H4 (cell line): ENCODE data around the gene ITGB6. TPM values are rescaled to one million over a fixed set of nuclear protein-coding genes. Genes with fewer than 3 reads are reported as not detected.

Experiments used
- DNase-seq: peaks from one replicate; pipeline ENCODE4 v3.0.0-alpha.2; 2015; ENCODE audit warnings: low spot score
- total RNA-seq: library from RNA; depleted of rRNA; stranded (reverse); fragments of >200 nt; shearing (Covaris generic); gene quantifications from 2 replicates; pipeline ENCODE4 v1.2.3, GENCODE V29; 2014

The ITGB6 gene
- total RNA-seq, 1 experiment from 2014 or later = not detected

- no peak for DNase-seq
Observed at GRCh38 chr2:160092445-160092844, 107.6 kb downstream of the ITGB6 start.

GRCh38 chr2:160091381-160091780 is 108.7 kb downstream of the ITGB6 start:
- no peak for DNase-seq

GRCh38 chr2:160087854-160088745 is 112.0 kb downstream of the ITGB6 start:
- DNase-seq = peak; percentile 15

GRCh38 chr2:160085662-160086061 is 114.4 kb downstream of the ITGB6 start:
- no peak for DNase-seq

- DNase-seq = no peak
Observed at GRCh38 chr2:160077912-160078810, 121.9 kb downstream of the ITGB6 start.

GRCh38 chr2:160076914-160077313 is 123.2 kb downstream of the ITGB6 start:
- no peak for DNase-seq

GRCh38 chr2:160076241-160076640 is 123.8 kb downstream of the ITGB6 start:
- DNase-seq = no peak

GRCh38 chr2:160075171-160075570 is 124.9 kb downstream of the ITGB6 start:
- DNase-seq = peak; percentile 65

GRCh38 chr2:160073284-160073888 is 126.7 kb downstream of the ITGB6 start:
- no peak for DNase-seq

- DNase-seq = no peak
Observed at GRCh38 chr2:160068906-160069305, 131.2 kb downstream of the ITGB6 start.

GRCh38 chr2:160064916-160065315 is 135.2 kb downstream of the ITGB6 start:
- no peak for DNase-seq

- no peak for DNase-seq
Observed at GRCh38 chr2:160063879-160064612, 136.0 kb downstream of the ITGB6 start.

GRCh38 chr2:160063271-160063670 is 136.8 kb downstream of the ITGB6 start:
- DNase-seq = no peak

GRCh38 chr2:160062292-160063005 is 137.6 kb downstream of the ITGB6 start, which contains the start of gene PLA2R1:
Gene PLA2R1 (minus strand): TSS chr2:160062615. CDS start chr2:160062403, 212 bp downstream.
- no peak for DNase-seq

GRCh38 chr2:160061944-160062291 is 138.2 kb downstream of the ITGB6 start:
- DNase-seq = no peak

- DNase-seq = no peak
Observed at GRCh38 chr2:160061533-160061932, 138.5 kb downstream of the ITGB6 start.

GRCh38 chr2:160060297-160060696 is 139.8 kb downstream of the ITGB6 start:
- no peak for DNase-seq

- DNase-seq = no peak
Observed at GRCh38 chr2:160057356-160057755, 142.7 kb downstream of the ITGB6 start.

- DNase-seq = no peak
Observed at GRCh38 chr2:160055726-160056108, 144.4 kb downstream of the ITGB6 start.

- DNase-seq = no peak
Observed at GRCh38 chr2:160054984-160055725, 144.9 kb downstream of the ITGB6 start.
